H1 (cell line): ENCODE results near the gene RHOXF2. TPM values are rescaled to one million over a fixed set of nuclear protein-coding genes. Genes with fewer than 3 reads are reported as not detected.

Experiments
- CTCF ChIA-PET: fragments of 300-600 bp; sonication (Branson Sonifier 250); formaldehyde crosslinking; loops from one replicate; lab custom pipeline; 2021; ENCODE audit not compliant: partially characterized antibody; lab: Charles Lee
- POLR2A ChIA-PET: fragments of 300-600 bp; sonication (Branson Sonifier 250); formaldehyde crosslinking; loops from one replicate; lab custom pipeline; 2021; ENCODE audit warnings: inconsistent platforms; ENCODE audit not compliant: partially characterized antibody; lab: Charles Lee
- DNase-seq, 2 experiments: peaks; one replicate each; pipeline versions ENCODE4 v3.0.0 to v3.0.0-alpha.2; 2010 to 2022; ENCODE audit warnings: low spot score in 2 of 2, low read depth in 1 of 2, mixed read lengths in 1 of 2
- FAIRE-seq: peaks from 2 replicates; lab custom pipeline; 2011; peaks lifted over from hg19 to GRCh38; lab: Jason Lieb, UNC
- H2AFZ ChIP-seq: 2 replicates; pipeline ENCODE4 v1.8.1; 2012; ENCODE audit warnings: low read length, inconsistent platforms
- H2AK5ac ChIP-seq: 2 replicates; pipeline ENCODE4 v1.6.1; 2013; ENCODE audit warnings: low read depth, low read length
- H2BK120ac ChIP-seq: replicated peaks from 2 replicates; pipeline ENCODE3; 2013; ENCODE audit warnings: low read depth, low read length, inconsistent platforms
- H2BK12ac ChIP-seq: 2 replicates; pipeline ENCODE4 v1.6.1; 2013; ENCODE audit warnings: low read depth, low read length
- H2BK15ac ChIP-seq: 2 replicates; pipeline ENCODE4 v1.6.1; 2013; ENCODE audit warnings: low read length
- H2BK20ac ChIP-seq: 2 replicates; pipeline ENCODE4 v1.6.1; 2013; ENCODE audit warnings: low read length
- H2BK5ac ChIP-seq: 2 replicates; pipeline ENCODE4 v1.6.1; 2013; ENCODE audit warnings: low read depth, low read length
- H3K14ac ChIP-seq: 2 replicates; pipeline ENCODE4 v1.6.1; 2013; ENCODE audit warnings: inconsistent platforms; ENCODE audit not compliant: insufficient read length
- H3K18ac ChIP-seq: 2 replicates; pipeline ENCODE4 v1.6.1; 2013; ENCODE audit warnings: low read length; ENCODE audit errors: extremely low read depth
- H3K23ac ChIP-seq: 2 replicates; pipeline ENCODE4 v1.6.1; 2013; ENCODE audit warnings: inconsistent platforms; ENCODE audit not compliant: insufficient read length
- H3K23me2 ChIP-seq: 2 replicates; pipeline ENCODE4 v1.6.1; 2013; ENCODE audit warnings: low read depth, low read length
- H3K27ac ChIP-seq: 2 replicates; pipeline ENCODE4 v1.6.1; 2011; ENCODE audit warnings: low read depth, low read length, inconsistent platforms
- H3K27me3 ChIP-seq, 4 experiments: replicated peaks in 1 of 4; 1 replicate in 1 of 4; 2 replicates in 3 of 4; pipeline versions ENCODE4 v1.6.1 to v1.8.1; 2011 to 2013; ENCODE audit warnings: low read length in 3 of 4, mild to moderate bottlenecking in 3 of 4, inconsistent platforms in 2 of 4, mixed read lengths in 2 of 4, moderate library complexity in 1 of 4; ENCODE audit not compliant: control insufficient read depth in 3 of 4, insufficient read depth in 3 of 4; ENCODE audit errors: extremely low read depth in 1 of 4
- H3K36me3 ChIP-seq, 4 experiments: 2 replicates each; pipeline versions ENCODE4 v1.6.1 to v1.8.1; 2011 to 2013; ENCODE audit warnings: mild to moderate bottlenecking in 4 of 4, low read length in 3 of 4, moderate library complexity in 2 of 4, control low read depth in 1 of 4, inconsistent platforms in 1 of 4; ENCODE audit not compliant: insufficient read depth in 4 of 4, control insufficient read depth in 2 of 4
- H3K4ac ChIP-seq: replicated peaks from 2 replicates; pipeline ENCODE3; 2013; ENCODE audit warnings: low read length, low read depth, mixed read lengths, inconsistent platforms; ENCODE audit not compliant: insufficient read length
- H3K4me1 ChIP-seq, 4 experiments: replicated peaks in 1 of 4; 1 replicate in 1 of 4; 2 replicates in 3 of 4; pipeline versions ENCODE4 v1.6.1 to v1.8.1; 2011 to 2013; ENCODE audit warnings: low read length in 3 of 4, inconsistent platforms in 2 of 4, mixed read lengths in 1 of 4; ENCODE audit not compliant: insufficient read depth in 4 of 4, control insufficient read depth in 3 of 4
- H3K4me2 ChIP-seq, 2 experiments: 2 replicates each; pipeline versions ENCODE4 v1.6.1 to v1.8.1; 2011 to 2013; ENCODE audit warnings: low read depth in 2 of 2, low read length in 2 of 2, control low read depth in 1 of 2, inconsistent platforms in 1 of 2, mild to moderate bottlenecking in 1 of 2; ENCODE audit not compliant: insufficient read depth in 1 of 2
- H3K4me3 ChIP-seq, 4 experiments: fragments of 200-600, 300-600 bp in 1 of 4; sonication (generic), shearing (Covaris generic), sonication (Bioruptor Twin) in 1 of 4; 2 replicates each; pipeline versions ENCODE4 v1.5.1 to v1.8.1; 2011 to 2016; ENCODE audit warnings: low read length in 4 of 4, low read depth in 3 of 4, control low read depth in 2 of 4, inconsistent platforms in 2 of 4, mild to moderate bottlenecking in 2 of 4, mixed read lengths in 1 of 4, moderate library complexity in 1 of 4; ENCODE audit not compliant: insufficient read depth in 2 of 4; ENCODE audit errors: extremely low read depth in 1 of 4
- H3K56ac ChIP-seq: replicated peaks from 2 replicates; pipeline ENCODE3; 2013; ENCODE audit warnings: low read depth, mild to moderate bottlenecking, mixed read lengths, low read length, inconsistent platforms; ENCODE audit not compliant: insufficient read length
- H3K79me1 ChIP-seq: 2 replicates; pipeline ENCODE4 v1.6.1; 2013; ENCODE audit warnings: low read depth, low read length, control low read depth
- H3K79me2 ChIP-seq, 2 experiments: 2 replicates each; pipeline versions ENCODE4 v1.6.1 to v1.8.1; 2012 to 2013; ENCODE audit warnings: low read length in 2 of 2, mild to moderate bottlenecking in 2 of 2, inconsistent platforms in 1 of 2; ENCODE audit not compliant: insufficient read depth in 2 of 2, control insufficient read depth in 1 of 2
- H3K9ac ChIP-seq, 4 experiments: replicated peaks in 1 of 4; 1 replicate in 1 of 4; 2 replicates in 3 of 4; pipeline versions ENCODE4 v1.6.1 to v1.8.1; 2011 to 2013; ENCODE audit warnings: low read depth in 3 of 4, low read length in 3 of 4, control low read depth in 2 of 4, mild to moderate bottlenecking in 2 of 4, moderate library complexity in 2 of 4, inconsistent platforms in 1 of 4; ENCODE audit errors: extremely low read depth in 1 of 4
- H3K9me3 ChIP-seq, 2 experiments: 2 replicates each; pipeline versions ENCODE4 v1.6.1 to v1.8.1; 2012 to 2013; ENCODE audit warnings: mild to moderate bottlenecking in 2 of 2, moderate library complexity in 2 of 2, control low read depth in 1 of 2, inconsistent platforms in 1 of 2, low read depth in 1 of 2, low read length in 1 of 2, mixed read lengths in 1 of 2; ENCODE audit not compliant: insufficient read depth in 2 of 2
- H4K20me1 ChIP-seq, 2 experiments: replicated peaks in 1 of 2; 2 replicates each; pipeline versions ENCODE3 to v1.8.1; 2011 to 2013; ENCODE audit warnings: inconsistent platforms in 2 of 2, low read length in 2 of 2, mild to moderate bottlenecking in 1 of 2; ENCODE audit not compliant: insufficient read depth in 2 of 2, control insufficient read depth in 1 of 2
- H4K5ac ChIP-seq: 2 replicates; pipeline ENCODE4 v1.6.1; 2013; ENCODE audit warnings: low read length, low read depth, mixed read lengths, inconsistent platforms; ENCODE audit not compliant: insufficient read length
- H4K8ac ChIP-seq: 2 replicates; pipeline ENCODE4 v1.8.0; 2013; ENCODE audit warnings: mild to moderate bottlenecking, moderate library complexity, low read length, inconsistent platforms; ENCODE audit not compliant: insufficient read depth; ENCODE audit errors: extremely low read depth
- H4K91ac ChIP-seq: replicated peaks from 2 replicates; pipeline ENCODE3; 2013; ENCODE audit warnings: low read length, mixed read lengths, inconsistent platforms; ENCODE audit not compliant: insufficient read length
- ASH2L ChIP-seq: fragments of 200-600, 300-600 bp; sonication (generic); IDR thresholded peaks from one replicate; pipeline ENCODE4 v1.7.1; 2017; ENCODE audit warnings: low read length
- CHD1 ChIP-seq: IDR thresholded peaks from 2 replicates; pipeline ENCODE4 v1.6.1; 2012; ENCODE audit warnings: low read depth, low read length, improper control_type of control experiment
- CHD2 ChIP-seq: IDR thresholded peaks from 2 replicates; pipeline ENCODE4 v1.6.1; 2012; ENCODE audit warnings: low read length, improper control_type of control experiment
- CREB1 ChIP-seq: IDR thresholded peaks from 2 replicates; pipeline ENCODE4 v1.6.1; 2012; ENCODE audit warnings: inconsistent platforms
- CTBP2 ChIP-seq: IDR thresholded peaks from 2 replicates; pipeline ENCODE4 v1.7.0; 2011; ENCODE audit warnings: borderline replicate concordance, mild to moderate bottlenecking, moderate library complexity, mixed read lengths, low read length; ENCODE audit not compliant: insufficient read depth, insufficient read length
- EGR1 ChIP-seq: IDR thresholded peaks from 2 replicates; pipeline ENCODE4 v1.6.1; 2011; ENCODE audit warnings: low read depth, low read length, borderline replicate concordance
- HDAC6 ChIP-seq: IDR thresholded peaks from one replicate; pipeline ENCODE4 v1.7.1; 2012; ENCODE audit warnings: low read depth, mild to moderate bottlenecking, inconsistent platforms, low read length, moderate library complexity
- KDM1A ChIP-seq: fragments of 200-600, 300-600 bp; sonication (generic); IDR thresholded peaks from 2 replicates; pipeline ENCODE4 v1.7.1; 2016; ENCODE audit warnings: mild to moderate bottlenecking, low read length, borderline replicate concordance
- NANOG ChIP-seq: IDR thresholded peaks from 2 replicates; pipeline ENCODE4 v1.6.1; 2011; ENCODE audit warnings: low read length, low read depth, mild to moderate bottlenecking, inconsistent platforms; ENCODE audit not compliant: insufficient read depth, poor library complexity, severe bottlenecking
- NRF1 ChIP-seq: IDR thresholded peaks from 2 replicates; pipeline ENCODE4 v1.6.1; 2011; ENCODE audit warnings: mild to moderate bottlenecking, low read depth, low read length, improper control_type of control experiment
- POLR2A ChIP-seq, 2 experiments: IDR thresholded peaks; 1 replicate in 1 of 2; 2 replicates in 1 of 2; pipeline ENCODE4 v1.6.1; 2011; ENCODE audit warnings: low read depth in 2 of 2, low read length in 2 of 2, mild to moderate bottlenecking in 2 of 2; ENCODE audit errors: control extremely low read depth in 1 of 2
- POLR2AphosphoS5 ChIP-seq: IDR thresholded peaks from 2 replicates; pipeline ENCODE4 v1.6.1; 2011; ENCODE audit warnings: low read depth, low read length
- RBBP5 ChIP-seq: IDR thresholded peaks from 2 replicates; pipeline ENCODE4 v1.7.1; 2012; ENCODE audit warnings: low read depth, mild to moderate bottlenecking, inconsistent platforms, low read length, moderate library complexity, borderline replicate concordance
- SP1 ChIP-seq: IDR thresholded peaks from 2 replicates; pipeline ENCODE4 v1.6.1; 2011; ENCODE audit warnings: low read depth, low read length
- TAF1 ChIP-seq: IDR thresholded peaks from 2 replicates; pipeline ENCODE4 v1.6.1; 2011; ENCODE audit warnings: mild to moderate bottlenecking, low read depth, low read length
- WGBS, 2 experiments: shearing (Covaris generic) in 1 of 2; methylation state at CpG; one replicate each; pipeline versions ENCODE4 v1.1.6 to v1.1.7; 2013 to 2015; ENCODE audit warnings: low lambda C conversion rate in 2 of 2, mixed read lengths in 2 of 2, inconsistent platforms in 1 of 2, low coverage in 1 of 2, missing lambda C conversion rate in 1 of 2; ENCODE audit not compliant: insufficient replicate concordance in 2 of 2, insufficient coverage in 1 of 2, insufficient read length in 1 of 2; ENCODE audit errors: extremely low coverage in 1 of 2, missing lambda C conversion rate in 1 of 2; 5-methylcytosine and 5-hydroxymethylcytosine counted together
- polyA plus RNA-seq, 7 experiments: library from polyadenylated mRNA; depleted of rRNA in 3 of 7; stranded (reverse) in 5 of 7; unstranded in 2 of 7; fragments of >200 nt in 5 of 7; fragments of 200-250 nt in 2 of 7; gene quantifications; 1 replicate in 5 of 7; 2 replicates in 1 of 7; 4 replicates in 1 of 7; pipeline versions ENCODE4 v1.2.1 to v1.2.3, GENCODE V29; 2011 to 2013; ENCODE audit warnings: missing spikeins in 2 of 7, mixed read lengths in 2 of 7
- total RNA-seq: library from RNA; stranded (reverse); fragmentation: NEBNext Ultra II Directional; extraction: Animal tissue kit (Norgen Biotek cat#: 25700); gene quantifications from 2 replicates; pipeline ENCODE4 v1.2.1, GENCODE V29; 2021

Gene RHOXF2
- total and polyA plus RNA-seq, 2 of the 8 experiments (the other 6 are each of a cell fraction or from before 2014, with no cell fraction given): not detected

DNA sequence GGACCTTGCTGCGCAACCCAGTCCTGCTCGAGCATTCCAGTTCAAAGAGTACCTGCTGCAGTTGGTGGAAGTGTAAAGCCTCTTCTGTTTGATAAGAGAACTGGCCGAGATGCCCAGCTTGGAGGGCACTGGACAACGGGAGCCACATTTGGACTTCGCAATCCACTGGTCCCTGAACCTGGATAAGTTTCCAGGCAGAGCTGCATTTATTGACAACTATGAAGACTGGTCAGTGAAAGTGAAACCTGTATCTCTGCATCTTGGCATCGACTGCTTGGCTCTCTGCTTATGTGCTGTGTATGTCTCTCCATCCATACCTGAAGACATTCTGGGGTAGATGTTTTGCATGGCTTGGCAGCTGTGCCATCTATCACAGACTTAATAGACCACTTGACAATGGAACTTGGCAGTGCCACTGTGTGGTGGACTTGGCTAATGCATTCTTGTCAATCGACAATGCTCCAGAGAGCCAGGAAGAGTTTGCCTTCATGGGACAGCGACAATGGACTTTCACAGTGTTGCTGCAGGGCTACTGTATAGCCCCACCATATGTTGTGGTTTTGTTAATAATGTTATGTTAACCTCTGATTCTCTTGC lies 48.7 kb downstream of the RHOXF2 start:
- no peak overlapping the region for H3K4me3 ChIP-seq
- CTCF ChIA-PET: no interaction called here
- TF ChIP-seq HDAC6 (no peak), KDM1A (no peak), NRF1 (no peak), POLR2A (IDR thresholded peaks at IDR 0.05; ENCODE audit: control extremely low read depth in 1 of 2, low read depth in 2 of 2, low read length in 2 of 2) (no peak), POLR2AphosphoS5 (no peak), CHD1 (no peak), CTBP2 (no peak), RBBP5 (no peak), CHD2 (no peak), TAF1 (no peak), CREB1 (no peak), NANOG (no peak), EGR1 (no peak), ASH2L (no peak), SP1 (no peak)
- no peak overlapping the region for H2BK20ac ChIP-seq
- DNase-seq (no peak), FAIRE-seq (no peak)
- H3K56ac ChIP-seq: no peak overlapping the region
- H3K23ac ChIP-seq: no peak overlapping the region
- no peak overlapping the region for H4K91ac ChIP-seq
- WGBS, 2 experiments: 95% methylated on average over 8 of the region's 8 CpGs; no CpG with 5 or more reads in 1 of the 2 experiments
- no peaks in the 10 kb centered on the region for H4K20me1 ChIP-seq
- H3K27me3 ChIP-seq: no peaks in the 10 kb centered on the region
- no peak overlapping the region for H3K18ac ChIP-seq
- POLR2A ChIA-PET: no interaction called here
- H3K4me1 ChIP-seq: no peaks in the 10 kb centered on the region
- H4K5ac ChIP-seq: no peak overlapping the region
- H2BK12ac ChIP-seq: no peak overlapping the region
- H3K9ac ChIP-seq: no peak overlapping the region
- no peaks in the 10 kb centered on the region for H3K36me3 ChIP-seq
- H4K8ac ChIP-seq: no peak overlapping the region
- H2BK15ac ChIP-seq: no peak overlapping the region
- H2AK5ac ChIP-seq: no peak overlapping the region
- no peak overlapping the region for H3K4me2 ChIP-seq
- H3K23me2 ChIP-seq: no peaks in the 10 kb centered on the region
- H3K27ac ChIP-seq: no peak overlapping the region
- no peaks in the 10 kb centered on the region for H3K79me1 ChIP-seq
- no peaks in the 10 kb centered on the region for H3K9me3 ChIP-seq
- H3K79me2 ChIP-seq: no peaks in the 10 kb centered on the region
- no peak overlapping the region for H2AFZ ChIP-seq
- no peak overlapping the region for H2BK120ac ChIP-seq
- no peak overlapping the region for H2BK5ac ChIP-seq
- no peak overlapping the region for H3K4ac ChIP-seq
- H3K14ac ChIP-seq: no peak overlapping the region
